GM12864 (cell line): Measurements from ENCODE around the gene HUS1.

Source experiments
- DNase-seq: peaks from one replicate; pipeline ENCODE4 v3.0.0-alpha.2; 2011; ENCODE audit warnings: low read depth
- H3K4me3 ChIP-seq: 2 replicates; pipeline ENCODE4 v1.5.1; 2011; ENCODE audit warnings: mild to moderate bottlenecking, low read depth, low read length, control low read depth
- CTCF ChIP-seq: IDR thresholded peaks from 2 replicates; pipeline ENCODE4 v1.5.1; 2011; ENCODE audit warnings: low read depth, mild to moderate bottlenecking, moderate library complexity, low read length, control low read depth, inconsistent platforms; ENCODE audit errors: missing control alignments

The HUS1 gene

GRCh38 chr7:47979145-47979831 lies at the start of gene HUS1:
Gene HUS1 (minus strand): TSS chr7:47979615. CDS start chr7:47979519, 96 bp downstream.
- H3K4me3 ChIP-seq, result peak within 1 kb of the TSS; percentile 81
- peak; percentile 87 for DNase-seq
- no peak for TF ChIP-seq CTCF

- no peak within 1 kb of the TSS for H3K4me3 ChIP-seq
- DNase-seq, result no peak
- no peak for TF ChIP-seq CTCF
These were observed 49.5 kb upstream of the HUS1 start, which contains the start of gene SUN3 for GRCh38 chr7:48028938-48029337. Gene SUN3 (minus strand): TSS chr7:48029107. CDS start chr7:48028938, 169 bp downstream.

GRCh38 chr7:48025624-48026023 lies 46.2 kb upstream of the HUS1 start:
- TF ChIP-seq CTCF, result no peak
- no peak for DNase-seq
- no peak overlapping the region for H3K4me3 ChIP-seq

GRCh38 chr7:48017674-48018073 lies 38.3 kb upstream of the HUS1 start:
- no peak for TF ChIP-seq CTCF
- no peak for DNase-seq
- H3K4me3 ChIP-seq, result no peak overlapping the region

GRCh38 chr7:48016641-48017040 lies 37.2 kb upstream of the HUS1 start:
- DNase-seq, result no peak
- no peak for TF ChIP-seq CTCF
- H3K4me3 ChIP-seq, result no peak overlapping the region

GRCh38 chr7:48011951-48012350 lies 32.5 kb upstream of the HUS1 start:
- no peak overlapping the region for H3K4me3 ChIP-seq
- DNase-seq, result no peak
- TF ChIP-seq CTCF, result no peak

GRCh38 chr7:48011323-48011722 lies 31.9 kb upstream of the HUS1 start:
- TF ChIP-seq CTCF, result no peak
- no peak for DNase-seq
- no peak overlapping the region for H3K4me3 ChIP-seq
